GM12878 (cell line): Measurements from ENCODE around the gene EFCAB8. TPM values are rescaled to one million over a fixed set of nuclear protein-coding genes. Genes with fewer than 3 reads are reported as not detected.

ENCODE experiments used
- ATAC-seq: fragments of 200-7000 bp; cut with Tn5 transposase; 3 replicates; pipeline ENCODE4 v1.9.1; 2020; ENCODE audit warnings: mild to moderate bottlenecking, moderate library complexity
- BruUV-seq: library from RNA; stranded (reverse); fragments of 400-500 nt; replicated peaks from 2 replicates; lab custom pipeline; 2021; lab: Mats Ljungman, UMichigan
- CTCF ChIA-PET: fragments of 300-600 bp; sonication (Branson Sonifier 250); formaldehyde crosslinking; extraction: SDS; loops from one replicate; lab custom pipeline; 2021; ENCODE audit warnings: inconsistent platforms; lab: Yijun Ruan, JAX
- POLR2A ChIA-PET: fragments of 350-600 bp; formaldehyde crosslinking; extraction: SDS; loops from one replicate; lab custom pipeline; 2021; ENCODE audit warnings: inconsistent platforms; lab: Charles Lee
- RAD21 ChIA-PET: fragments of 300-600 bp; sonication (Branson Sonifier 250); formaldehyde crosslinking; loops from one replicate; lab custom pipeline; 2023; ENCODE audit warnings: antibody characterized with exemption; ENCODE audit not compliant: unreplicated experiment; lab: Charles Lee
- SMC1A ChIA-PET: fragments of 300-600 bp; sonication (Branson Sonifier 250); formaldehyde crosslinking; loops from one replicate; lab custom pipeline; 2023; ENCODE audit not compliant: unreplicated experiment, uncharacterized antibody; lab: Charles Lee
- DNase-seq: peaks from one replicate; pipeline ENCODE4 v3.0.0-alpha.2; 2011; ENCODE audit warnings: low read depth, low spot score
- FAIRE-seq: peaks from 3 replicates; lab custom pipeline; 2011; peaks lifted over from hg19 to GRCh38; lab: Jason Lieb, UNC
- H2AFZ ChIP-seq: 2 replicates; pipeline ENCODE4 v1.6.0; 2011; ENCODE audit warnings: low read depth, low read length, control low read depth; ENCODE audit not compliant: control insufficient read depth
- H3K27ac ChIP-seq: 2 replicates; pipeline ENCODE4 v1.5.1; 2011; ENCODE audit warnings: control low read depth; ENCODE audit not compliant: control insufficient read depth, insufficient read depth
- H3K27me3 ChIP-seq, 2 experiments: replicated peaks in 1 of 2; 2 replicates each; pipeline versions ENCODE4 v1.6.0 to v1.6.1; 2011; ENCODE audit warnings: low read length in 1 of 2; ENCODE audit not compliant: control insufficient read depth in 2 of 2, insufficient read depth in 2 of 2
- H3K36me3 ChIP-seq, 2 experiments: 2 replicates each; pipeline ENCODE4 v1.5.1; 2011; ENCODE audit warnings: low read length in 1 of 2; ENCODE audit not compliant: control insufficient read depth in 2 of 2, insufficient read depth in 2 of 2
- H3K4me1 ChIP-seq: 2 replicates; pipeline ENCODE4 v1.6.1; 2011; ENCODE audit warnings: mild to moderate bottlenecking, low read length, moderate library complexity, mixed read lengths; ENCODE audit not compliant: control insufficient read depth, insufficient read depth
- H3K4me2 ChIP-seq: 2 replicates; pipeline ENCODE4 v1.6.0; 2011; ENCODE audit warnings: control low read depth; ENCODE audit not compliant: control insufficient read depth, insufficient read depth
- H3K4me3 ChIP-seq: fragments of 200-600 bp; sonication (generic); 2 replicates; pipeline ENCODE4 v1.5.1; 2016
- H3K79me2 ChIP-seq: 2 replicates; pipeline ENCODE4 v1.6.0; 2011; ENCODE audit warnings: low read length; ENCODE audit not compliant: control insufficient read depth, insufficient read depth
- H3K9ac ChIP-seq: 2 replicates; pipeline ENCODE4 v1.8.0; 2011; ENCODE audit warnings: low read length, control low read depth, mixed read lengths; ENCODE audit not compliant: control insufficient read depth, insufficient read depth
- H3K9me3 ChIP-seq: replicated peaks from 3 replicates; pipeline ENCODE4 v1.5.1; 2011; ENCODE audit warnings: mild to moderate bottlenecking, low read length; ENCODE audit not compliant: control insufficient read depth, insufficient read depth
- H4K20me1 ChIP-seq: 2 replicates; pipeline ENCODE4 v1.6.0; 2011; ENCODE audit not compliant: control insufficient read depth, insufficient read depth
- MTA3 ChIP-seq: IDR thresholded peaks from 2 replicates; pipeline ENCODE4 v1.6.1; 2012; ENCODE audit warnings: low read length, inconsistent platforms, borderline replicate concordance
- RUNX3 ChIP-seq: IDR thresholded peaks from 2 replicates; pipeline ENCODE4 v1.6.1; 2012; ENCODE audit warnings: low read length, inconsistent platforms
- SMARCA5 ChIP-seq: fragments of 450-650 bp; IDR thresholded peaks from 2 replicates; pipeline ENCODE4 v1.6.1; 2017; ENCODE audit warnings: mild to moderate bottlenecking
- SP1 ChIP-seq: IDR thresholded peaks from one replicate; pipeline ENCODE4 v1.6.1; 2011; ENCODE audit warnings: low read depth, low read length
- STAT3 ChIP-seq: IDR thresholded peaks from 2 replicates; pipeline ENCODE4 v1.6.1; 2011; ENCODE audit warnings: low read depth, low read length, improper control_type of control experiment
- TARDBP ChIP-seq: IDR thresholded peaks from 2 replicates; pipeline ENCODE4 v1.6.1; 2016; ENCODE audit warnings: borderline replicate concordance
- WGBS: methylation state at CpG from one replicate; pipeline ENCODE4 v1.1.6; 2016; ENCODE audit warnings: low lambda C conversion rate; ENCODE audit not compliant: insufficient replicate concordance, insufficient coverage; ENCODE audit errors: missing lambda C conversion rate; 5-methylcytosine and 5-hydroxymethylcytosine counted together
- in situ Hi-C: fragments of 300-500 bp; cut with MboI; formaldehyde crosslinking; loops from 9 replicates; pipeline ENCODE4 v1.14.3; 2018; ENCODE audit warnings: mixed read lengths
- intact Hi-C: fragments of 100-400 bp; cut with micrococcal nuclease; formaldehyde crosslinking; loops from one replicate; pipeline ENCODE4 v1.14.2; 2022; ENCODE audit not compliant: unreplicated experiment
- polyA plus RNA-seq, 11 experiments: library from polyadenylated mRNA; depleted of rRNA in 4 of 11; unstranded in 6 of 11; stranded (reverse) in 5 of 11; fragments of >200 nt; fragmentation: Nextera tagmentation in 4 of 11; fragmentation: Illumina TruSeq in 1 of 11; extraction: Ambion mirVana in 4 of 11; extraction: Trizol in 1 of 11; gene quantifications; 1 replicate in 1 of 11; 2 replicates in 10 of 11; pipeline versions ENCODE4 v1.2.1 to v1.2.3, GENCODE V29; 2011 to 2016; ENCODE audit warnings: inconsistent platforms in 2 of 11, missing spikeins in 2 of 11, low read depth in 1 of 11
- total RNA-seq, 4 experiments: library from RNA; depleted of rRNA in 3 of 4; stranded (reverse); fragments of >200 nt in 3 of 4; fragmentation: Illumina TruSeq in 1 of 4; extraction: Trizol in 1 of 4; gene quantifications; 2 replicates each; pipeline versions ENCODE4 v1.2.1 to v1.2.3, GENCODE V29; 2013 to 2021

Gene EFCAB8
- total and polyA plus RNA-seq, 10 of the 15 experiments (the other 5 are each of a cell fraction or from before 2014, with no cell fraction given) = 0.04 to 0.18 (median 0.06) TPM; not detected in 4

DNA sequence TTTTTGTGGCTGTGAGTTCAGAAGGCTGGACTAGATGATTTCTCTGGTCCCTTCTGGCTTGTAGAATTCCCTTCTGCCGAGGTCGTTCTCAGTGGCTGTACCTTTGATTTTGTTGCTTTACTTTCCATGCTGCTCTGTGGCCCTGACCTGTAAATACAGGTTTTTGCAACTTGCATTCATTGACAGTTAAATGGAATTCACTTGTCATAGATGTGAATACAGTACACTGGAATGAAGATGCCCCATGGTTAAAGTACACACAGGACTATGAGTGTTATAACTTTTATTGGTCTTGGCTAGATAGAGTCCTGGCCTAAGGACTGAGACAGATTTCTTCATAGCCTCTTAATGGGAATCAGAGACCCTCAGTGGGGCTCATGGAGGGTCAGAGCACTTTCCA lies 12.9 kb upstream of the EFCAB8 start:
- H3K27ac ChIP-seq = no peak overlapping the region
- ATAC-seq (no peak), FAIRE-seq (no peak)
- no peaks in the 10 kb centered on the region for H3K27me3 ChIP-seq
- peaks cover 9% of the 10 kb centered on the region for H3K79me2 ChIP-seq
- ChIA-PET CTCF (no interaction called here), POLR2A (no interaction called here), RAD21 (no interaction called here), SMC1A (no interaction called here)
- H3K36me3 ChIP-seq = peaks cover 15 to 47% of the 10 kb centered on the region in 2 experiments
- no peak overlapping the region for H3K9ac ChIP-seq
- H3K4me2 ChIP-seq = no peak overlapping the region
- no peaks in the 10 kb centered on the region for H3K4me1 ChIP-seq
- intact Hi-C loops = no loop called here
- no peaks in the 10 kb centered on the region for H4K20me1 ChIP-seq
- H3K4me3 ChIP-seq = no peak overlapping the region
- no peaks in the 10 kb centered on the region for H3K9me3 ChIP-seq
- WGBS = 100% methylated on average over 2 of the region's 2 CpGs
- TF ChIP-seq SMARCA5 (no peak), RUNX3 (no peak), MTA3 (no peak)
- TF ChIP-seq, all 136 proteins: peak for 0
- BruUV-seq = no TSS peak
- no peak overlapping the region for H2AFZ ChIP-seq
- DNase-seq = no peak
- in situ Hi-C loops = no loop called here

DNA sequence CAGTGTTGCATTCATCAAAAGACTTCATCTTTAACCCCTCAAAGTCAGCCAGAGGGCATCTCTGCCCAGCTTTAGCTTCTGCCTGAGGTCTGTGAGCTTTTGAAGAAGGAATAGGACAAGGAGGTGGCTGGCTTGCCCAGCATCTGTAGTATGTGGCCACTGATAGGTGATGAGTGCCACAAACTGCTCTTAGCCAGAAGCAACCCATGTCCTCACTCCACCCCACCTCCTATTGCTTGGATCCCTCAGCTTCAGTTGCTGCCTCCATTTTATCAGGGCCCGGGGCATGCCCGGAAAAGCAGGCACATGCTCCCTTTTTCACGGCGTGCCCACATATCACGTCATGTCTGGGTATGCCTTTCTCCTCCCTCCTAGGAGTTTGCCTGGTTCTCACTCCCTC lies 11.9 kb upstream of the EFCAB8 start:
- ChIA-PET RAD21 (no interaction called here), POLR2A (no interaction called here), SMC1A (no interaction called here), CTCF (no interaction called here)
- no TSS peak for BruUV-seq
- FAIRE-seq (no peak), ATAC-seq (no peak), DNase-seq (no peak)
- H3K36me3 ChIP-seq = peaks cover 14 to 51% of the 10 kb centered on the region in 2 experiments
- TF ChIP-seq SP1 (no peak), TARDBP (no peak), STAT3 (no peak)
- H3K4me3 ChIP-seq = no peak overlapping the region
- WGBS = 90% methylated on average over 5 of the region's 5 CpGs
- no peaks in the 10 kb centered on the region for H4K20me1 ChIP-seq
- H3K79me2 ChIP-seq = peaks cover 7% of the 10 kb centered on the region
- no peaks in the 10 kb centered on the region for H3K4me1 ChIP-seq
- H3K9me3 ChIP-seq = no peaks in the 10 kb centered on the region
- intact Hi-C loops (no loop called here), in situ Hi-C loops (no loop called here)
- no peak overlapping the region for H3K27ac ChIP-seq
- H3K27me3 ChIP-seq = no peaks in the 10 kb centered on the region
- H3K9ac ChIP-seq = no peak overlapping the region
- no peak overlapping the region for H3K4me2 ChIP-seq
- no peak overlapping the region for H2AFZ ChIP-seq
